HepG2 (cell line): Measurements from ENCODE around the gene SCT. TPM values are rescaled to one million over a fixed set of nuclear protein-coding genes. Genes with fewer than 3 reads are reported as not detected.

Experiments used
- ARNT2 ChIP-seq: sonication (generic); formaldehyde crosslinking; IDR thresholded peaks from 2 replicates; pipeline ENCODE4 v1.8.0; 2022; ENCODE audit warnings: mild to moderate bottlenecking, low read depth, missing genetic modification reagents, moderate library complexity
- ARNTL ChIP-seq: sonication (generic); formaldehyde crosslinking; IDR thresholded peaks from 2 replicates; pipeline ENCODE4 v1.4.0; 2020; ENCODE audit warnings: mild to moderate bottlenecking, missing genetic modification reagents
- ATF7 ChIP-seq, 2 experiments: fragments of 450-650 bp in 1 of 2; sonication (generic) in 1 of 2; formaldehyde crosslinking in 1 of 2; IDR thresholded peaks; 2 replicates each; pipeline versions ENCODE4 v1.4.0 to v1.6.1; 2016 to 2020; ENCODE audit warnings: antibody characterized with exemption in 1 of 2, mild to moderate bottlenecking in 1 of 2, missing genetic modification reagents in 1 of 2
- CTCF ChIP-seq: sonication (generic); formaldehyde crosslinking; IDR thresholded peaks from 2 replicates; pipeline ENCODE4 v1.5.0; 2020; ENCODE audit warnings: mild to moderate bottlenecking, missing genetic modification reagents, moderate library complexity
- EP300 ChIP-seq, 3 experiments: sonication (generic) in 1 of 3; formaldehyde crosslinking in 1 of 3; IDR thresholded peaks; 2 replicates each; pipeline versions ENCODE4 v1.5.1 to v1.6.1; 2011 to 2020; ENCODE audit warnings: low read depth in 2 of 3, low read length in 2 of 3, borderline replicate concordance in 1 of 3, improper control_type of control experiment in 1 of 3, mild to moderate bottlenecking in 1 of 3, missing genetic modification reagents in 1 of 3, moderate library complexity in 1 of 3
- ESRRA ChIP-seq: sonication (generic); formaldehyde crosslinking; IDR thresholded peaks from 2 replicates; pipeline ENCODE4 v1.5.1; 2020; ENCODE audit warnings: mild to moderate bottlenecking, low read depth, missing genetic modification reagents
- FOXC1 ChIP-seq: sonication (generic); formaldehyde crosslinking; IDR thresholded peaks from 2 replicates; pipeline ENCODE4 v1.8.0; 2022; ENCODE audit warnings: mild to moderate bottlenecking, missing genetic modification reagents, borderline replicate concordance
- HDAC1 ChIP-seq: sonication (generic); formaldehyde crosslinking; IDR thresholded peaks from 2 replicates; pipeline ENCODE4 v1.5.1; 2020; ENCODE audit warnings: mild to moderate bottlenecking, missing genetic modification reagents
- JUND ChIP-seq: sonication (generic); formaldehyde crosslinking; IDR thresholded peaks from 2 replicates; pipeline ENCODE4 v1.8.0; 2022; ENCODE audit warnings: mild to moderate bottlenecking, missing genetic modification reagents
- MTA3 ChIP-seq: sonication (generic); formaldehyde crosslinking; IDR thresholded peaks from 2 replicates; pipeline ENCODE4 v1.4.0; 2020; ENCODE audit warnings: missing genetic modification reagents
- TAF15 ChIP-seq: fragments of 200-400 bp; formaldehyde crosslinking; IDR thresholded peaks from one replicate; pipeline ENCODE4 v1.6.1; 2018; ENCODE audit warnings: mild to moderate bottlenecking, low read depth, low read length; ENCODE audit not compliant: poor library complexity, severe bottlenecking
- ZMYM2 ChIP-seq: sonication (generic); formaldehyde crosslinking; IDR thresholded peaks from 2 replicates; pipeline ENCODE4 v1.8.0; 2022; ENCODE audit warnings: mild to moderate bottlenecking, missing genetic modification reagents
- ZNF101 ChIP-seq: sonication (generic); formaldehyde crosslinking; IDR thresholded peaks from 2 replicates; pipeline ENCODE4 v1.4.0; 2020; ENCODE audit warnings: mild to moderate bottlenecking, low read depth, missing genetic modification reagents, borderline replicate concordance
- ZNF430 ChIP-seq: sonication (generic); formaldehyde crosslinking; IDR thresholded peaks from 2 replicates; pipeline ENCODE4 v1.9.0; 2021; ENCODE audit warnings: mild to moderate bottlenecking, missing genetic modification reagents
- ZNF468 ChIP-seq: sonication (generic); formaldehyde crosslinking; IDR thresholded peaks from 2 replicates; pipeline ENCODE4 v1.8.0; 2022; ENCODE audit warnings: mild to moderate bottlenecking, moderate library complexity, missing genetic modification reagents
- ZNF629 ChIP-seq: sonication (generic); formaldehyde crosslinking; conservative IDR thresholded peaks from 2 replicates; pipeline ENCODE4 v1.5.0; 2020; ENCODE audit warnings: missing genetic modification reagents
- polyA plus RNA-seq, 8 experiments: library from polyadenylated mRNA; depleted of rRNA in 3 of 8; stranded (reverse) in 7 of 8; unstranded in 1 of 8; fragments of >200 nt; fragmentation: Illumina TruSeq in 4 of 8; extraction: Trizol in 4 of 8; gene quantifications; 2 replicates each; pipeline versions ENCODE4 v1.2.1 to v1.2.3, GENCODE V29; 2011 to 2016; ENCODE audit warnings: low read depth in 4 of 8, missing spikeins in 1 of 8, mixed read lengths in 1 of 8; ENCODE audit not compliant: insufficient read depth in 1 of 8
- total RNA-seq, 5 experiments: library from RNA; depleted of rRNA; stranded (reverse); fragments of >200 nt; fragmentation: Illumina TruSeq; extraction: Trizol; gene quantifications; 2 replicates each; pipeline ENCODE4 v1.2.3, GENCODE V29; 2016; ENCODE audit warnings: low read depth in 1 of 5
- TF ChIP-seq, protein P1 (sequence below): sonication (generic); formaldehyde crosslinking; IDR thresholded peaks from 2 replicates; pipeline ENCODE4 v1.5.0; 2020; ENCODE audit warnings: mild to moderate bottlenecking, missing genetic modification reagents
- TF ChIP-seq, protein P2 (sequence below): sonication (generic); formaldehyde crosslinking; IDR thresholded peaks from 2 replicates; pipeline ENCODE4 v1.8.0; 2022; ENCODE audit warnings: missing genetic modification reagents, low read depth, mild to moderate bottlenecking, borderline replicate concordance
- TF ChIP-seq, protein P3 (sequence below): sonication (generic); formaldehyde crosslinking; IDR thresholded peaks from 2 replicates; pipeline ENCODE4 v1.4.0; 2020; ENCODE audit warnings: missing genetic modification reagents
- TF ChIP-seq, protein P4 (sequence below): sonication (generic); formaldehyde crosslinking; conservative IDR thresholded peaks from 2 replicates; pipeline ENCODE4 v1.8.0; 2022; ENCODE audit warnings: missing genetic modification reagents
- TF ChIP-seq, protein P5 (sequence below): IDR thresholded peaks from 2 replicates; pipeline ENCODE4 v1.6.1; 2016; ENCODE audit warnings: missing genetic modification reagents, missing compliant biosample characterization

SCT gene
- total and polyA plus RNA-seq, 2 of the 13 experiments (the other 11 are each of a cell fraction or from before 2014, with no cell fraction given) = not detected

DNA sequence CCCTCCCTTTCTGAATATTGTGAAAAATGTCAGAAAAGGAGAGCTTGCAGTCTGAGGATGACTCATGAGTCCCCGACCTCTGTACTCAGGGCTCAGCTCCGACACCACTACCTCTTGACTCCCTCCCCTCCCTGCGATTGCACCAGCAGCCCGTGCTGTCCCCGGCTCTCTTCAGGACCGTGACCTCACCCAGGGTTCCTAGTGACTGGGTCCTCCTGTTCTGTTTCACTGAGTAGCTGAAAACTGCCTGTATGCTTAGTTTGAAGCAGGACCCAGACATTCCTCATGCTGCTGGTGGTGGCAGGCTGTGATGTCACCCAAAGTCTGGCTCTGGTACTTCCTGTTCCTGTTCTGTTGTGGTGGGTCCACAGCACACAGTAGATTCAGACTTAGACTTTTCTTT lies 39.0 kb downstream of the SCT start (continued):
- TF ChIP-seq, protein P1, sequence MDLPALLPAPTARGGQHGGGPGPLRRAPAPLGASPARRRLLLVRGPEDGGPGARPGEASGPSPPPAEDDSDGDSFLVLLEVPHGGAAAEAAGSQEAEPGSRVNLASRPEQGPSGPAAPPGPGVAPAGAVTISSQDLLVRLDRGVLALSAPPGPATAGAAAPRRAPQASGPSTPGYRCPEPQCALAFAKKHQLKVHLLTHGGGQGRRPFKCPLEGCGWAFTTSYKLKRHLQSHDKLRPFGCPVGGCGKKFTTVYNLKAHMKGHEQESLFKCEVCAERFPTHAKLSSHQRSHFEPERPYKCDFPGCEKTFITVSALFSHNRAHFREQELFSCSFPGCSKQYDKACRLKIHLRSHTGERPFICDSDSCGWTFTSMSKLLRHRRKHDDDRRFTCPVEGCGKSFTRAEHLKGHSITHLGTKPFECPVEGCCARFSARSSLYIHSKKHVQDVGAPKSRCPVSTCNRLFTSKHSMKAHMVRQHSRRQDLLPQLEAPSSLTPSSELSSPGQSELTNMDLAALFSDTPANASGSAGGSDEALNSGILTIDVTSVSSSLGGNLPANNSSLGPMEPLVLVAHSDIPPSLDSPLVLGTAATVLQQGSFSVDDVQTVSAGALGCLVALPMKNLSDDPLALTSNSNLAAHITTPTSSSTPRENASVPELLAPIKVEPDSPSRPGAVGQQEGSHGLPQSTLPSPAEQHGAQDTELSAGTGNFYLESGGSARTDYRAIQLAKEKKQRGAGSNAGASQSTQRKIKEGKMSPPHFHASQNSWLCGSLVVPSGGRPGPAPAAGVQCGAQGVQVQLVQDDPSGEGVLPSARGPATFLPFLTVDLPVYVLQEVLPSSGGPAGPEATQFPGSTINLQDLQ (CRISPR knock-in tag) = no peak
- TF ChIP-seq JUND (peak; percentile 95), EP300 (IDR thresholded peaks at IDR 0.05; ENCODE audit: low read depth in 2 of 2, low read length in 2 of 2) (peak in 1 of 2 experiments; percentile 53; a peak in 2 of 4 replicates), EP300 (CRISPR knock-in tag; IDR thresholded peaks at IDR 0.05; ENCODE audit: borderline replicate concordance) (peak; percentile 69), HDAC1 (CRISPR knock-in tag) (peak; percentile 80), TAF15 (no peak), ARNT2 (CRISPR knock-in tag) (no peak), ZNF101 (no peak), ZMYM2 (CRISPR knock-in tag) (no peak), ZNF430 (peak; percentile 13; the same call in 1 of the 2 replicates), CTCF (CRISPR knock-in tag) (no peak; the same call in 1 of the 2 replicates), ARNTL (CRISPR knock-in tag) (peak; percentile 60; the same call in 1 of the 2 replicates), ZNF629 (CRISPR knock-in tag) (no peak; the same call in 1 of the 2 replicates), MTA3 (CRISPR knock-in tag) (no peak), ZNF468 (CRISPR knock-in tag) (no peak), ESRRA (peak; percentile 75), ATF7 (IDR thresholded peaks at IDR 0.05) (peak; percentile 52; the same call in 1 of the 2 replicates), ATF7 (CRISPR knock-in tag; IDR thresholded peaks at IDR 0.05) (no peak), FOXC1 (CRISPR knock-in tag) (0 out of 2 replicates have a peak, but pooled peaks have one; percentile 39)
- TF ChIP-seq, protein P2, sequence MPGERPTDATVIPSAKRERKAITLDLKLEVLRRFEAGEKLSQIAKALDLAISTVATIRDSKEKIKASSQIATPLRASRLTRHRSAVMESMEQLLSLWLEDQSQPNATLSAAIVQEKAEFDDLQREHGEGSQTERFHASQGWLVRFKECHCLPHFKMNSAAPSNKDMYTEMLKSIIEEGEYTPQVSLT (CRISPR knock-in tag) = no peak
- TF ChIP-seq, protein P3, sequence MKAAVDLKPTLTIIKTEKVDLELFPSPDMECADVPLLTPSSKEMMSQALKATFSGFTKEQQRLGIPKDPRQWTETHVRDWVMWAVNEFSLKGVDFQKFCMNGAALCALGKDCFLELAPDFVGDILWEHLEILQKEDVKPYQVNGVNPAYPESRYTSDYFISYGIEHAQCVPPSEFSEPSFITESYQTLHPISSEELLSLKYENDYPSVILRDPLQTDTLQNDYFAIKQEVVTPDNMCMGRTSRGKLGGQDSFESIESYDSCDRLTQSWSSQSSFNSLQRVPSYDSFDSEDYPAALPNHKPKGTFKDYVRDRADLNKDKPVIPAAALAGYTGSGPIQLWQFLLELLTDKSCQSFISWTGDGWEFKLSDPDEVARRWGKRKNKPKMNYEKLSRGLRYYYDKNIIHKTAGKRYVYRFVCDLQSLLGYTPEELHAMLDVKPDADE = no peak
- TF ChIP-seq, protein P4, sequence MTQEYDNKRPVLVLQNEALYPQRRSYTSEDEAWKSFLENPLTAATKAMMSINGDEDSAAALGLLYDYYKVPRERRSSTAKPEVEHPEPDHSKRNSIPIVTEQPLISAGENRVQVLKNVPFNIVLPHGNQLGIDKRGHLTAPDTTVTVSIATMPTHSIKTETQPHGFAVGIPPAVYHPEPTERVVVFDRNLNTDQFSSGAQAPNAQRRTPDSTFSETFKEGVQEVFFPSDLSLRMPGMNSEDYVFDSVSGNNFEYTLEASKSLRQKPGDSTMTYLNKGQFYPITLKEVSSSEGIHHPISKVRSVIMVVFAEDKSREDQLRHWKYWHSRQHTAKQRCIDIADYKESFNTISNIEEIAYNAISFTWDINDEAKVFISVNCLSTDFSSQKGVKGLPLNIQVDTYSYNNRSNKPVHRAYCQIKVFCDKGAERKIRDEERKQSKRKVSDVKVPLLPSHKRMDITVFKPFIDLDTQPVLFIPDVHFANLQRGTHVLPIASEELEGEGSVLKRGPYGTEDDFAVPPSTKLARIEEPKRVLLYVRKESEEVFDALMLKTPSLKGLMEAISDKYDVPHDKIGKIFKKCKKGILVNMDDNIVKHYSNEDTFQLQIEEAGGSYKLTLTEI (CRISPR knock-in tag) = no peak
- TF ChIP-seq, protein P5, sequence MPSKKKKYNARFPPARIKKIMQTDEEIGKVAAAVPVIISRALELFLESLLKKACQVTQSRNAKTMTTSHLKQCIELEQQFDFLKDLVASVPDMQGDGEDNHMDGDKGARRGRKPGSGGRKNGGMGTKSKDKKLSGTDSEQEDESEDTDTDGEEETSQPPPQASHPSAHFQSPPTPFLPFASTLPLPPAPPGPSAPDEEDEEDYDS (CRISPR knock-in tag) = peak; percentile 57; the same call in 1 of the 2 replicates
